H54 (cell line): ENCODE measurements around the gene IMP4.
"Not testable (repeated sequence)": the region's sequence is repeated elsewhere in the genome, so short reads cannot be mapped to it uniquely, and the experiment has no call there.

Experiments
- DNase-seq: peaks from one replicate; pipeline ENCODE4 v3.0.0; 2011; ENCODE audit warnings: low spot score, mixed read lengths; ENCODE audit not compliant: insufficient read length
- FAIRE-seq: peaks from 3 replicates; lab custom pipeline; 2011; peaks lifted over from hg19 to GRCh38; lab: Jason Lieb, UNC
- POLR2A ChIP-seq: IDR thresholded peaks from 2 replicates; pipeline ENCODE4 v1.6.1; 2011; ENCODE audit warnings: low read depth, mild to moderate bottlenecking, low read length

IMP4 gene

GRCh38 chr2:130327703-130328527 lies 14.8 kb upstream of the IMP4 start:
- no peak for DNase-seq
- no peak for TF ChIP-seq POLR2A
- FAIRE-seq: peak; percentile 93

GRCh38 chr2:130328710-130329109 lies 14.0 kb upstream of the IMP4 start:
- peak; percentile 15 for FAIRE-seq
- DNase-seq: no peak
- TF ChIP-seq POLR2A: no peak

- DNase-seq (peak; percentile 67), FAIRE-seq (no peak)
Measured at GRCh38 chr2:130332271-130333073, 10.2 kb upstream of the IMP4 start.

GRCh38 chr2:130333253-130333652 lies 9.4 kb upstream of the IMP4 start:
- DNase-seq, FAIRE-seq: not testable (repeated sequence)

More at GRCh38 chr2:130332271-130333073, 10.2 kb upstream of the IMP4 start:
- TF ChIP-seq POLR2A: no peak

- FAIRE-seq: no peak
- no peak for DNase-seq
- TF ChIP-seq POLR2A: no peak
Measured at GRCh38 chr2:130334026-130334425, 8.7 kb upstream of the IMP4 start.

GRCh38 chr2:130335226-130335625 lies 7.5 kb upstream of the IMP4 start:
- DNase-seq (no peak), FAIRE-seq (no peak)
- TF ChIP-seq POLR2A: no peak

GRCh38 chr2:130336150-130336876 lies 6.4 kb upstream of the IMP4 start:
- FAIRE-seq: no peak
- DNase-seq: no peak

GRCh38 chr2:130336877-130337734 lies 5.6 kb upstream of the IMP4 start:
- DNase-seq: no peak
- TF ChIP-seq POLR2A: peak; percentile 54; the same call in 1 of the 2 replicates
- no peak for FAIRE-seq

More at GRCh38 chr2:130336150-130336876, 6.4 kb upstream of the IMP4 start:
- no peak for TF ChIP-seq POLR2A

- TF ChIP-seq POLR2A: no peak
- FAIRE-seq: no peak
Measured at GRCh38 chr2:130337735-130338325, 4.9 kb upstream of the IMP4 start.

GRCh38 chr2:130338793-130339345 lies 3.8 kb upstream of the IMP4 start:
- FAIRE-seq: no peak
- no peak for TF ChIP-seq POLR2A

More at GRCh38 chr2:130337735-130338325, 4.9 kb upstream of the IMP4 start:
- no peak for DNase-seq

GRCh38 chr2:130339885-130340745 lies 2.6 kb upstream of the IMP4 start:
- TF ChIP-seq POLR2A: no peak
- FAIRE-seq: no peak
- DNase-seq: no peak

More at GRCh38 chr2:130338793-130339345, 3.8 kb upstream of the IMP4 start:
- no peak for DNase-seq

GRCh38 chr2:130341562-130342019 lies 1.1 kb upstream of the IMP4 start:
- DNase-seq: no peak
- no peak for FAIRE-seq
- TF ChIP-seq POLR2A: no peak
